Renal cortex interstitium (tissue), 11 donors: ENCODE measurements around the gene SYP. TPM values are rescaled to one million over a fixed set of nuclear protein-coding genes. Genes with fewer than 3 reads are reported as not detected.
A peak's percentile ranks its signal among the peaks of the same experiment; 100 is the strongest.

Experiments used
- DNase-seq, 11 donors: peaks; one replicate each; pipeline ENCODE4 v3.0.0-alpha.2; 2013; ENCODE audit warnings: low read depth in 9 of 11, low spot score in 4 of 11; ENCODE audit errors: extremely low read depth in 1 of 11
- polyA plus RNA-seq, 3 donors: library from polyadenylated mRNA; unstranded; fragments of 120-200 nt; gene quantifications; one replicate each; pipeline ENCODE4 v1.2.1, GENCODE V29; 2013; ENCODE audit not compliant: insufficient read length in 3 of 3

Gene SYP
- polyA plus RNA-seq, 3 donors: 2.4 to 2.8 (median 2.8) TPM

DNA sequence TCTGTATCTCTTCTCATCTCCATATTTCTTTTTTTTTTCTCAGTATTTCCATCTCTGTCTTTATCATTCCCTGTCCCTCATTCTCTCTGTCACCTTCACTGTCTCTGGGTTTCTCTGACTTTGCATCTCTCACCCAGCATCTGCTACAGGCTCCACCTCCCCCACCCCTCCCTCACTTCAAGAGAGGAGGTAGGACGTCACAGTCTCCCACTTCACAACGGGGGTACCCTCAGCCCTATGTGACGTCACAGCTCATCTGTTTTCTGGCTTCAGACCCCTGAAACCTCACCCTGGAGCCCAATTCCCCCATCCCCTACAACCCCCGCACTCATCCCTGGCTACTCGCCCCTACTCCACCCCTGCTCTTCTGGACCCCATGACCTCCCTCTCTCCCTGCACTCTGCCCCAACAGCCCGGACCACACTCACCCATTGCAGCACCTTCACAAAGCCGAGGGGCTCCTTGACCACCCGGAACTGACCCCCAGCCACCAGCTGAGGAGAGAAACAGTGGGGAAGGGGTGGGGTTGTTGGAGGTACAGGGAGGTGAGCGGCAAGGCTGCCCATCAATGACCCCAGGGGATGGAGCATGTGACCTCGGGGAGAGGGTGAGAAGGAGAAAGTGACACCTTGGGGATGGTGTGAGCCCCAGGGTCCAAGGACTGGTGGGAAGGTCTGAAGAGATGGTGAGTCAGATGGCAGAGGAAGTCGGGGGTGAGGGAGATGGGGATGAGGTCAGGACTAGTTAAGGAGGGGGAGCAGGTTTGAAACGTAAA lies 1.3 kb downstream of the SYP start:
- no peak for DNase-seq

DNA sequence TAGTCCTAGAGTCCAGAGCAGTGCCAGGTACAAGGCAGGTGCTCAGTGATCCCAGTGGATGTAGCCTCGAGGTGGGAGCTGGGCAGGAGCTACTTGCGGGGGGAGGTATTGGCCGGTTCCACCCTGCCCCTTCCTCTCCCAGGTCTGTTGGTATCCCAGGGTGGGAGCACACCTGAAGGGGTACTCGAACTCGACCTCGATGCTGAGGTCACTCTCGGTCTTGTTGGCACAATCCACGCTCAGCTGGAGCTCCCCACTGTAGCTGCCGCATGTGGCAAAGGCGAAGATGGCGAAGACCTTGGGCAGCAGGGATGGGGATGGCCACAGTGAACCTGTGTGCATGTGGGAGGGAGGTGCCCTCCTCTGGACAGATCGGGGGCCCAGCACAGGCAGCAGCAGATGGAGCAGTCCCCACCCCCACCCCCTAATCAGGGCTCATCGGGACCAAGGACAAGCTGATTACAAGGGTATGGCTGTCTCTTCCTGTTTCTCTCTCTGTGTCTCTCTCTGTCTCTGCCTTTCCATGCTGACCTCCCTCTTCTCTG lies 2.4 kb downstream of the SYP start:
- DNase-seq: no peak

- no peak for DNase-seq
Measured at GRCh38 chrX:49193542-49193964, 6.4 kb downstream of the SYP start.

- no peak for DNase-seq
Measured at GRCh38 chrX:49192722-49193328, 7.2 kb downstream of the SYP start.

- no peak for DNase-seq
Measured at GRCh38 chrX:49191574-49192011, 8.4 kb downstream of the SYP start.

DNA sequence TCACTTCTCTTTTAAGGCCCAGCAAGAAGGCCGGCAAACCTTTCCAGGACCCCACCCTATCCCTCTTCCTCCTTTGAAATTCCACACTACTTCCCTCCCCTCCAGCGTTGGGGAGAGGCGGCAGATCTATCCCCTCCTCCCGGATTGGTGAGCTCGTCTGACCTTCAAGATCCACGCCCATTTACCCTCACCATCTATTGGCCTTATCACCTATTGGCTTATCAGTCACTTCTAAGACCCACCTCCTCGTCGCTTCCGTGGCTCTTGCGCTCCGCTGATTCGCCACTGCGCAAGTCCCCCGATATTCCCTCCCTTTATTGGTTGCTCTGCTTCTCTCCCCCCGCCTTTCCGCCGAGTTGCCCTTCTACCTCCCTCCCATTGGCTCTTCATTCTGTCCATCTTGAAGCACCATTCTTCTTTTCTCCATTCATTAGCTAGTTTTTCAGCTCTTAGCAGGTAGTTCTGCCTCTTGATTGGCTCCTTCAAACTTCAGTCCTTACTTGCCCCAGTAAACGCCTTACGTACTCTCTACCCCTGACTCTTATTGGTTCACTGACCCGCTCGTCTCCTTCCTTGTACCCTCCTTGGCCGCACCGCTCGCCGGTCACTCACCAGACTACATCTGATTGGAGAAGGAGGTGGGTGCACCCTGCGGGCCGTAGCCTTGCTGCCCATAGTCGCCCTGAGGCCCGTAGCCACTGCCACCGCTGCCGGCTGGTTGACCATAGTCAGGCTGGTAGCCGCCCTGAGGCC lies 9.0 kb downstream of the SYP start:
- DNase-seq: peak; percentile 80 to 97 (median 90)

DNA sequence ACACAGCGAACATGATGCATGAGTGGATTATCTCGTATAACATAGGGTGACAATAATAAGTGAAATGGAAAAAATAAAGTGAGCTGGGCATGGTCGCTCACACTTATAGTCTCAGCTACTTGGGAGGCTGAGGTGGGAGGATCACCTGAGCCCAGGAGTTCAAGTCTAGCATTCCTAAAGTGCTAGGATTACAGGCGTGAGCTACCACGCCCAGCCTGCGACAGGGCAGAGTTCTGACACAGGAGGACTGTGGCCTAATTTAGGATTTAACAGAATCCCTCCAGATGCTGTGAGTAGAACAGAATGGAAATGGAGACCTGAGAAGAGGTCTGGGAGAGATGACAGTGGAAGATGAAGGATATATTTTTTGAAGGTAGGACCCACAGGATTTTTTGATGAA lies 10.4 kb downstream of the SYP start:
- DNase-seq: no peak

DNA sequence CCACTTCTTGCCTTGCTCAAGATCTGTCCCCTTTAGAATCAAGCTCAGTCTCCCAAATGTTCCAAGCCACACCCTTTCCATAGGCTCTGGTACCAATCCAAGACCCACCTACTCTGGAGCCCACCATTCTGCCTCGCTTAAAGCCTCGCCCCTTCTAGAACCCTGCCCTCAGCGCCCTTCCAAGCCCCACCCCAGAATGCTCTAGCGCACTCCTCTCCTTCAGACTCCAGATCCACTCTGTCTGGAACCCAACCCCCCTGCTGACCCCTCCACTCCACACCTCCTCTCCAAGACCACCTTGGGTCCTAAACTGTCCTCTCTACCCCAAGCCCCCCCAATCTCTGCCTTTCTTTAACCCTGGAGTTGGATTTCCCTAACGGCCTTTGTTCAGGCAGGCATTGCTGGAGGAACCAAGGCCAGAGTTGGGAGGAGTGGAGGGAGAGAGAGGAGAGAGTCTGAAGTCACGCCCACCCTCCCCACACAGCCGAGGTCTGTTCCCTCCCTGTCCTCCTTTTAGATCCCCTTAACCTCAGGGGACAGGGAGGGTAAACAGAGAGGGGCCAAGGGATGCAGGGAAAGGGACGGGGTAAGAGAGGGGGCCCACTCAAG lies 11.4 kb downstream of the SYP start:
- no peak for DNase-seq

GRCh38 chrX:49187526-49187925 lies 12.5 kb downstream of the SYP start:
- DNase-seq: no peak

DNA sequence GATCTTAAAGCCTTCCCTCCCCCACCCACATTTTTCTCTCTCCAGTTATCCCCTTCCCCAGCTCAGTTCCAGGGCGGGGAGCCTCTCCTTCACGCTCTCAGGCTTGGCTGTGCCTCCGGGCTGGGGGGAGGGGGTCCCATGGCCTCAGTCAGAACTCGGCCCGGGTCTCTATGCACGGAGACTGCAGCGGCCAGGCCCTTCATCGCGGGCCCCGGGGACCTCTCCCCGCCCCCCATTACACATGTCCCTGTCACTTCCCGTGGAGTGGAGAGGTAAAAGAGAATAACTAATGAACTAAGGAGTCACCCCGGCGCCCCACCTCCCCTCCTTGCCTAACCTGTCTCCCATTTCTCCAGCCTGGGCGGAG lies 13.0 kb downstream of the SYP start:
- no peak for DNase-seq

DNA sequence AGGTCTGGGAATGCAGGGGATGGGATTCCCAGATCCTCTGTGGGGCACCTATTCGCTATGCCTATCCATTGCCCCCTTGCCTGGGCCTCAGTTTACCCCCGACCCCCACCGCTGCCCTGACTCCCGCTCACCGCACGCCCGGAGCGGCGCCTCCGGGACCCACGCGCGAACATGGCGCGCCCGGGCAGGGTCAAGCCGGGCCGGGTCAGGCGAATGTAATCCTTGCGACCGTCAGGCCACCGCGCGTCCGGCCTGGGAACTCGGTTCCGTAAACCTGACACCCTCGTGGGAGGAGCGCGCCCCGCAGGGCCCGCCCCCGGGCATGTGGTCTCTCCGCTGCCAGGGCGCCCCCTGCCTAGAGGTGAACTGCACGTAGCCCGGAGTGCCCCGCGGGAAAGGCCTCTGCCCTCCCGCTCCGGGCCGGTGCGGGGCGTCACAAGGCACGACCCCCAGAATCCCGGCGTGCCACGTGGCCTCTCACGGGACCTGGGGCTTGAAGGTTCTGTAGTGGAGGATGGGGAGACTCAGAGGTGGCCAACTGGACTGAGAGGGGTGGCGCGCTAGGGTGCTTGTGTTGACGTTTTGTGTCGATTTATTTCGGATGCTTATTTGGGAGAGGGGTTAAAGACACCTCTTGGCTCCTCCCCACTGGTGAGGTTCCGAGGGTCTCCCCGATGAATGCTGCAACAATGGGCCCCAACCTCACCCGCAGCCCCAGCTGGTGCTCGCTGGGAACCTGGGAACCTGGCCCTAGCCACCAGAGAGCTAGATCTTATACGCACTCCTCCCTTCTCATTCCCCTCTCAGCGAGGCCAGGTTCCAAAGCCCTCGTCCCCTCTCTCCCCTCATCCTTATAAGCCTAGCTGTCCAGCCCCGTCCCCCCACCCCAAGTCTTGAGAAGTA lies 13.6 kb downstream of the SYP start, which contains the start of gene PRICKLE3:
TSS of gene PRICKLE3 (minus strand) at position 249 of the 903 bp plus-strand sequence. CDS start at position 173, 76 bp downstream.
- no peak for DNase-seq

- DNase-seq: peak in 8 of 11 donors; percentile 67 to 84 (median 78)
Measured at GRCh38 chrX:49184294-49185281, 15.4 kb downstream of the SYP start.

GRCh38 chrX:49183701-49184281 lies 16.2 kb downstream of the SYP start:
- no peak for DNase-seq

GRCh38 chrX:49179358-49179757 lies 20.6 kb downstream of the SYP start:
- DNase-seq: no peak

DNA sequence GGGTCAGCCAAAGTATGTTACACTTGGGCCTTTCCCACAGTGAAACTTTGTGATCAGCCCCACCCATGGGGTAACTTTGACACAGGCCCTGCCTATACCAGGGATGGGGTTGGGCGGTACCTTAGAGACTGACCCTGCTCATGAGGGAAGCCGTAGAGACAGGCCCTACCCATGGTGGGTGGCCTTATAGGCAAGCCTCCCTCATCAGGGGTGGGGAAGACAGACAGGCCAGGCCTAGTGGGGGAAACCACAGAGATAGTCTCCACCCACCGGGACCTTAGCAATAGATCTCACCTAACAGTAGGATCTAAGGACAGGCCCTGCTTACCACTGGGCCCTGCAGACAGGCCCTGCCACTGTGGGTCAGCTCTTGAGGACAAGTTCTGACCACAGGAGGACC lies 21.5 kb downstream of the SYP start:
- DNase-seq: no peak

- no peak for DNase-seq
Measured at GRCh38 chrX:49177873-49178480, 22.0 kb downstream of the SYP start.
